Gastrocnemius medialis (tissue), 4 donors: ENCODE measurements around the gene METTL21C. TPM values are rescaled to one million over a fixed set of nuclear protein-coding genes. Genes with fewer than 3 reads are reported as not detected.

Source experiments
- ATAC-seq, 2 donors: fragments of 150-250 bp; one replicate each; pipeline ENCODE4 v1.9.1; 2016
- DNase-seq, 2 donors: peaks; one replicate each; pipeline ENCODE4 v3.0.0-alpha.2; 2019
- H3K27ac ChIP-seq, 4 donors: fragments of 200-600 bp; sonication (generic); 1 replicate in 1 of 4; 2 replicates in 3 of 4; pipeline ENCODE4 v1.5.1; 2016 to 2018; ENCODE audit warnings: mild to moderate bottlenecking in 2 of 4, moderate library complexity in 1 of 4
- H3K27me3 ChIP-seq, 3 donors: fragments of 200-600 bp; sonication (generic) in 2 of 3; 1 replicate in 1 of 3; 2 replicates in 2 of 3; pipeline versions ENCODE4 v1.5.1 to v1.6.0; 2016 to 2019; ENCODE audit warnings: mild to moderate bottlenecking in 1 of 3, moderate library complexity in 1 of 3
- H3K36me3 ChIP-seq, 2 donors: fragments of 200-600 bp; sonication (generic) in 1 of 2; one replicate each; pipeline ENCODE4 v1.5.1; 2017 to 2018
- H3K4me1 ChIP-seq, 2 donors: fragments of 200-600 bp; sonication (generic) in 1 of 2; one replicate each; pipeline ENCODE4 v1.5.1; 2016 to 2017; ENCODE audit warnings: mild to moderate bottlenecking in 2 of 2
- H3K4me3 ChIP-seq, 4 donors: fragments of 200-600 bp; sonication (generic) in 3 of 4; 1 replicate in 1 of 4; 2 replicates in 3 of 4; pipeline ENCODE4 v1.5.1; 2016 to 2019; ENCODE audit warnings: mild to moderate bottlenecking in 2 of 4
- H3K9me3 ChIP-seq, 3 donors: fragments of 200-600 bp; sonication (generic) in 2 of 3; 1 replicate in 1 of 3; 2 replicates in 2 of 3; pipeline ENCODE4 v1.5.1; 2016 to 2019
- CTCF ChIP-seq, 5 experiments: fragments of 450-650 bp in 3 of 5; fragments of 200-600 bp in 2 of 5; sonication (generic) in 2 of 5; IDR thresholded peaks in 4 of 5; conservative IDR thresholded peaks in 1 of 5; 1 replicate in 4 of 5; 2 replicates in 1 of 5; pipeline ENCODE4 v1.5.1; 2016 to 2019; ENCODE audit warnings: antibody characterized with exemption in 5 of 5, mild to moderate bottlenecking in 3 of 5, moderate library complexity in 3 of 5
- POLR2A ChIP-seq, 2 donors: fragments of 450-650 bp; IDR thresholded peaks; one replicate each; pipeline ENCODE4 v1.6.1; 2017; ENCODE audit warnings: antibody characterized with exemption in 2 of 2, mild to moderate bottlenecking in 2 of 2, moderate library complexity in 2 of 2
- in situ Hi-C, 4 donors: fragments of 200-750 bp; cut with MboI; loops; one replicate each; pipeline versions ENCODE4 v1.15.0 to v1.8.0; 2017; ENCODE audit warnings: low sequenced_read_pairs in 4 of 4
- intact Hi-C: fragments of 100-400 bp; cut with DNase I; formaldehyde crosslinking; loops from one replicate; pipeline ENCODE4 v1.15.1; 2023; ENCODE audit warnings: low total_unique reads
- total RNA-seq, 4 donors: library from RNA; depleted of rRNA; stranded (reverse); fragments of >200 nt; gene quantifications; one replicate each; pipeline versions ENCODE4 v1.1.0 to v1.2.3, GENCODE V29; 2016

The METTL21C gene
- total RNA-seq, 4 donors from 2014 or later = 2.2 TPM; not detected in 3

DNA sequence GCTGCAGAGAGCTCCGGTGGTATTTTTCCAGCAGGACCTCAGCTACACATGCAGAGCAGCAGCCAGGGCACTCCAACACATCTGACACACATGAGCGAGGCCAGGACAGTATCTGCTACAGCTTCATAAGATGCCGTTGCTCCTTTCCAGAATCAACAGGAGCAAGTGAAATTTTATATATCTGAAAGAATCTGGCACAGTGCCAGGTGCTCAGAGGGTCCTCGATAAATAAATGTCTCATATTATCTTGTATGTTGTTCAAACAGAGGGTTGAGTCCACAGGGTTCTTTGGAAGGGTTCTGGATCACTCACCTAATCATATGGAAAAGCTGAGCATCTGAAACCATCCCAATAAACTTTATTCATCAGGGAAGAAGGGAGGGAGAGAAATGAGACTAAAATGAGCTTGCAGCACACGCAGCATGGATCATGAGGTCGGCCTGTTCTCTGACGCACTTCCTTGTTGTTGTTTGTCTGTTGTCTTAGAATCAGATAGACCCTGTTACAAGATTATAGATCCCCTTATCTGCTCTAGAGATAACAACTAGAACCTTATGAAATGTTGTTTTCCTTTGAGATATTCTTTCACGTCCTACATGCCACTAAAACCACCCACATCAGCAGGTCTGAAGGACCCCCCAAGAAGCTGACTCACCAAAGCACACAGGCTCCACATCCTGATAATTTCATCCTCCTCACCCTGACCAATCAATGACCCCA lies 3.2 kb upstream of the METTL21C start:
- no peak overlapping the region for H3K4me3 ChIP-seq
- intact Hi-C loops = no loop called here
- H3K27ac ChIP-seq = peak overlapping the region in 1 of 4 donors; percentile 89
- no peak for ATAC-seq
- in situ Hi-C loops = no loop called here
- DNase-seq = no peak
- H3K36me3 ChIP-seq = no peaks in the 10 kb centered on the region
- H3K27me3 ChIP-seq = no peaks in the 10 kb centered on the region
- H3K9me3 ChIP-seq = no peaks in the 10 kb centered on the region
- peaks cover 42 to 47% of the 10 kb centered on the region in 2 donors for H3K4me1 ChIP-seq
- TF ChIP-seq CTCF (IDR thresholded peaks at IDR 0.05 in 4 of 5, conservative IDR thresholded peaks at IDR 0.05 in 1 of 5) = no peak
- no peak for TF ChIP-seq POLR2A (IDR thresholded peaks at IDR 0.05)

DNA sequence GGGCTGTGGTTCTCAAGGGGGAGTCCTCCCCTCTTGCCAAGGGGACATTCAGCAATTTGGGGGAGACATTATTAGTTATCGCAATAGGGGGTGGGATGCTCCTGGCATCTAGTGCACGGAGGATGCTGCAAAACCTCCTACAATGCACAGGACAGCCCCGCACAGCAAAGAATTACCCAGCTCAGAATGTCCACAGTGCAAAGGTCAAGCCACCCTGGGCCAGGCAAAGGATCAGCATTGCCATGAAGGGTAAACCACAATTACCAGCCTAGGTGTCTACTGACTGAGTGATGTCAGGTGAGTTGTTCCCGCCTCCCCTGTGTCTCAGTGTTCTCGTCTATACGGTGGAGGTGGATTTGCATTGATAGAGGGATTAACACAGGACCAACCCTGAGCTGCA lies 2.4 kb upstream of the METTL21C start:
- Histone ChIP-seq H3K27me3 (no peaks in the 10 kb centered on the region), H3K4me3 (no peak overlapping the region), H3K36me3 (no peaks in the 10 kb centered on the region), H3K9me3 (no peaks in the 10 kb centered on the region), H3K4me1 (peaks cover 44 to 46% of the 10 kb centered on the region in 2 donors), H3K27ac (peak overlapping the region in 1 of 4 donors; percentile 89)
- DNase-seq (no peak), ATAC-seq (no peak)
- in situ Hi-C loops = no loop called here
- TF ChIP-seq POLR2A (IDR thresholded peaks at IDR 0.05) (no peak), CTCF (IDR thresholded peaks at IDR 0.05 in 4 of 5, conservative IDR thresholded peaks at IDR 0.05 in 1 of 5) (no peak)
- intact Hi-C loops = no loop called here

- Histone ChIP-seq H3K4me3 (no peak overlapping the region), H3K9me3 (no peaks in the 10 kb centered on the region), H3K27me3 (no peaks in the 10 kb centered on the region), H3K27ac (peak overlapping the region in 1 of 4 donors; percentile 3), H3K36me3 (no peaks in the 10 kb centered on the region), H3K4me1 (peaks cover 50 to 51% of the 10 kb centered on the region in 2 donors)
- in situ Hi-C loops = no loop called here
- TF ChIP-seq CTCF (IDR thresholded peaks at IDR 0.05 in 4 of 5, conservative IDR thresholded peaks at IDR 0.05 in 1 of 5) (no peak), POLR2A (IDR thresholded peaks at IDR 0.05) (no peak)
- no peak for DNase-seq
- intact Hi-C loops = no loop called here
- no peak for ATAC-seq
These were observed 1.6 kb upstream of the METTL21C start for GRCh38 chr13:102696465-102696864.

GRCh38 chr13:102693776-102694175 lies 1.1 kb downstream of the METTL21C start:
- Histone ChIP-seq H3K9me3 (no peaks in the 10 kb centered on the region), H3K27me3 (no peaks in the 10 kb centered on the region), H3K4me1 (peaks cover 27 to 29% of the 10 kb centered on the region in 2 donors), H3K36me3 (no peaks in the 10 kb centered on the region), H3K27ac (peak overlapping the region; percentile 44 to 82 (median 77)), H3K4me3 (no peak overlapping the region)
- no peak for TF ChIP-seq POLR2A (IDR thresholded peaks at IDR 0.05)
- TF ChIP-seq CTCF (IDR thresholded peaks at IDR 0.05 in 4 of 5, conservative IDR thresholded peaks at IDR 0.05 in 1 of 5) = no peak
- ATAC-seq (no peak), DNase-seq (no peak)
- intact Hi-C loops = no loop called here
- in situ Hi-C loops = no loop called here
